NCI-H446 (cell line): ENCODE data around the gene COL5A1.
"Not testable (repeated sequence)": the region's sequence is repeated elsewhere in the genome, so short reads cannot be mapped to it uniquely, and the experiment has no call there.

Experiments
- DNase-seq, 2 experiments: peaks; one replicate each; lab custom pipeline; 2025; lab: John Stamatoyannopoulos, UW

Gene COL5A1

GRCh38 chr9:134657666-134658377 lies 16.2 kb downstream of the COL5A1 start:
- DNase-seq = no peak

- no peak for DNase-seq
Observed at GRCh38 chr9:134658378-134658955, 16.9 kb downstream of the COL5A1 start.

- no peak for DNase-seq
Observed at GRCh38 chr9:134659688-134660131, 18.1 kb downstream of the COL5A1 start.

GRCh38 chr9:134660407-134660806 lies 18.8 kb downstream of the COL5A1 start:
- no peak for DNase-seq

- no peak for DNase-seq
Observed at GRCh38 chr9:134661299-134661698, 19.7 kb downstream of the COL5A1 start.

GRCh38 chr9:134661791-134662142 lies 20.2 kb downstream of the COL5A1 start:
- DNase-seq = no peak

GRCh38 chr9:134662143-134662876 lies 20.7 kb downstream of the COL5A1 start:
- no peak for DNase-seq

GRCh38 chr9:134663084-134663483 lies 21.5 kb downstream of the COL5A1 start:
- no peak for DNase-seq

GRCh38 chr9:134663753-134664415 lies 22.3 kb downstream of the COL5A1 start:
- DNase-seq = no peak

- no peak for DNase-seq
Observed at GRCh38 chr9:134664446-134664845, 22.8 kb downstream of the COL5A1 start.

GRCh38 chr9:134666208-134666607 lies 24.6 kb downstream of the COL5A1 start:
- DNase-seq = no peak

- no peak for DNase-seq
Observed at GRCh38 chr9:134666831-134667230, 25.2 kb downstream of the COL5A1 start.

GRCh38 chr9:134668977-134669376 lies 27.4 kb downstream of the COL5A1 start:
- not testable (repeated sequence) for DNase-seq

GRCh38 chr9:134669399-134669955 lies 27.9 kb downstream of the COL5A1 start:
- no peak for DNase-seq

GRCh38 chr9:134670042-134670525 lies 28.5 kb downstream of the COL5A1 start:
- DNase-seq = no peak

GRCh38 chr9:134670851-134671281 lies 29.3 kb downstream of the COL5A1 start:
- no peak for DNase-seq

GRCh38 chr9:134671341-134672113 lies 29.9 kb downstream of the COL5A1 start:
- no peak for DNase-seq

- no peak for DNase-seq
Observed at GRCh38 chr9:134676361-134676760, 34.8 kb downstream of the COL5A1 start.

- DNase-seq = no peak
Observed at GRCh38 chr9:134676886-134677285, 35.3 kb downstream of the COL5A1 start.

- DNase-seq = no peak
Observed at GRCh38 chr9:134677743-134678142, 36.1 kb downstream of the COL5A1 start.

- no peak for DNase-seq
Observed at GRCh38 chr9:134678206-134678605, 36.6 kb downstream of the COL5A1 start.
